PFSK-1 (cell line): ENCODE measurements around the gene PWWP2B.

Experiments
- REST ChIP-seq, 2 experiments: IDR thresholded peaks; 2 replicates each; pipeline versions ENCODE4 v1.6.1 to v1.8.0; 2011 to 2012; ENCODE audit warnings: low read depth in 2 of 2, low read length in 2 of 2, control low read depth in 1 of 2, inconsistent platforms in 1 of 2, mild to moderate bottlenecking in 1 of 2, moderate library complexity in 1 of 2; ENCODE audit not compliant: insufficient read depth in 1 of 2
- SIN3A ChIP-seq: IDR thresholded peaks from 2 replicates; pipeline ENCODE4 v1.6.1; 2012; ENCODE audit warnings: mild to moderate bottlenecking, low read length, moderate library complexity, borderline replicate concordance; ENCODE audit not compliant: insufficient read depth
- TAF1 ChIP-seq: IDR thresholded peaks from 2 replicates; pipeline ENCODE4 v1.6.1; 2012; ENCODE audit warnings: low read length, control low read depth, borderline replicate concordance; ENCODE audit not compliant: insufficient read depth

GRCh38 chr10:132361581-132362101, 35.4 kb upstream of the PWWP2B start:
- TF ChIP-seq REST (IDR thresholded peaks at IDR 0.05; ENCODE audit: insufficient read depth in 1 of 2, low read depth in 2 of 2, low read length in 2 of 2) (no peak), TAF1 (no peak), SIN3A (no peak)
